CD4-positive, alpha-beta T cell treated with Interferon alpha-2 for 1 hour (primary cell): ENCODE data around the gene CSAG1.
"Not testable (repeated sequence)": the region's sequence is repeated elsewhere in the genome, so short reads cannot be mapped to it uniquely, and the experiment has no call there.

Source experiments
- DNase-seq, 2 donors: peaks; one replicate each; pipeline ENCODE4 v3.0.0-alpha.2; 2020 to 2022

The CSAG1 gene

DNA sequence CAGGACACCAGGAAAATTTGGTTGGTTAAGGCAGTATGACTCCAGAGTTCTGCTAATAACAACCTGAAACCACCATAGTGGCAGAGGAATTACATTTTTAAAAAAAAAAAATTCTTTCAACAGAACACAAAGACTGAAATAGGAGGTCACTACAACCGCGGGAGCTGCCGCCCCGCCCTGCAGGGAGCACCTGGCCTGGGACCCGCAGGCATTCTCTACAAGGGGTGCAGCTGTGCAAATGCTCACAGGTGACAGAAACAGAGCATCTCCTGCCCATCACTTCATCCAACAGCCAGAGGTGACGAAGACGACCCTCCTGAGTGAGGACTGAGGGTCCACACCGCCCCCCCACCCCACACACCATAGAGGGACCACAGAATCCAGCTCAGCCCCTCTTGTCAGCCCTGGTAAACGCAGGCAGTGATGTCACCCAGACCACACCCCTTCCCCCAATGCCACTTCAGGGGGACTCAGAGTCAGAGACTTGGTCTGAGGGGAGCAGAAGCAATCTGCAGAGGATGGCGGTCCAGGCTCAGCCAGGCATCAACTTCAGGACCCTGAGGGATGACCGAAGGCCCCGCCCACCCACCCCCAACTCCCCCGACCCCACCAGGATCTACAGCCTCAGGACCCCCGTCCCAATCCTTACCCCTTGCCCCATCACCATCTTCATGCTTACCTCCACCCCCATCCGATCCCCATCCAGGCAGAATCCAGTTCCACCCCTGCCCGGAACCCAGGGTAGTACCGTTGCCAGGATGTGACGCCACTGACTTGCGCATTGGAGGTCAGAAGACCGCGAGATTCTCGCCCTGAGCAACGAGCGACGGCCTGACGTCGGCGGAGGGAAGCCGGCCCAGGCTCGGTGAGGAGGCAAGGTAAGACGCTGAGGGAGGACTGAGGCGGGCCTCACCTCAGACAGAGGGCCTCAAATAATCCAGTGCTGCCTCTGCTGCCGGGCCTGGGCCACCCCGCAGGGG, 35.3 kb downstream of the CSAG1 start, which contains the start of gene MAGEA3:
MAGEA3 (plus strand) TSS at position 843 of the 980 bp plus-strand sequence. CDS start 2,039 bp downstream, outside the sequence.
- DNase-seq = not testable (repeated sequence)

DNA sequence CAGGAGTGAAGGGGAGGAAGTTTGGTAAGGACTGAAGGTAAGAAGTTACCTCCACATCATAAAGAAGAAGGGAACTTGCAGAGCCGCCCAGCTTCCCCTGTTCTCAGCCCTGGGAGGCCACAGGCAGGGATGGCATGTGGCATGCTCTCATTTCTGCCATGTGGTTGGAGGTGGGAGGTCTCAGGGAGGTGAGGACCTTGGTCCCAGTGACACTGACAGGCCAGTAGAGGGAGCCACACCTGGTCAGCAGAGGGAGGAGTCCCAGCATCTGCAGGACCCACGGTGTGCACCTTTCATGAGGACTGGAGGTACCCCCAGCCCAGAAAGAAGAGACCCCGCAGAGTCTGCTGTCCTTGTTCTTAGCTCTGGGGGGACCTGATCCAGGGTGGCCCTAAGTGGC, 52.5 kb downstream of the CSAG1 start:
- DNase-seq = not testable (repeated sequence)
